Lung (tissue), 13 donors: ENCODE measurements around the gene DLG4. TPM values are rescaled to one million over a fixed set of nuclear protein-coding genes. Genes with fewer than 3 reads are reported as not detected.

Experiments used
- ATAC-seq: fragments of 200-7000 bp; cut with Tn5 transposase; one replicate; pipeline ENCODE4 v1.9.1; 2020; ENCODE audit warnings: moderate number of reproducible peaks; ENCODE audit not compliant: insufficient read depth, low FRiP score
- DNase-seq, 3 donors: peaks; one replicate each; pipeline ENCODE4 v3.0.0-alpha.2; 2013 to 2017
- H3K27ac ChIP-seq, 2 donors: one replicate each; pipeline ENCODE4 v1.5.1; 2013; ENCODE audit warnings: mild to moderate bottlenecking in 2 of 2, moderate library complexity in 2 of 2, control low read depth in 1 of 2, inconsistent platforms in 1 of 2, low read depth in 1 of 2, low read length in 1 of 2
- H3K27me3 ChIP-seq, 3 donors: one replicate each; pipeline ENCODE4 v1.5.1; 2013; ENCODE audit warnings: low read length in 2 of 3; ENCODE audit not compliant: control insufficient read depth in 3 of 3, insufficient read depth in 3 of 3
- H3K36me3 ChIP-seq, 4 donors: one replicate each; pipeline ENCODE4 v1.5.1; 2013; ENCODE audit warnings: low read length in 4 of 4, mild to moderate bottlenecking in 1 of 4, moderate library complexity in 1 of 4; ENCODE audit not compliant: control insufficient read depth in 4 of 4, insufficient read depth in 4 of 4
- H3K4me1 ChIP-seq, 5 donors: one replicate each; pipeline ENCODE4 v1.5.1; 2013; ENCODE audit warnings: low read length in 5 of 5, mild to moderate bottlenecking in 2 of 5, moderate library complexity in 1 of 5; ENCODE audit not compliant: control insufficient read depth in 5 of 5, insufficient read depth in 5 of 5
- H3K4me3 ChIP-seq: one replicate; pipeline ENCODE4 v1.5.1; 2013; ENCODE audit warnings: mild to moderate bottlenecking, control low read depth, moderate library complexity
- H3K9ac ChIP-seq, 2 donors: one replicate each; pipeline ENCODE4 v1.5.1; 2013; ENCODE audit warnings: low read length in 2 of 2, control low read depth in 1 of 2; ENCODE audit not compliant: insufficient read depth in 1 of 2
- H3K9me3 ChIP-seq, 4 donors: one replicate each; pipeline ENCODE4 v1.5.1; 2013; ENCODE audit warnings: low read length in 3 of 4, mild to moderate bottlenecking in 1 of 4, moderate library complexity in 1 of 4; ENCODE audit not compliant: control insufficient read depth in 4 of 4, insufficient read depth in 3 of 4
- CTCF ChIP-seq: IDR thresholded peaks from 2 replicates; pipeline ENCODE4 v1.5.1; 2012; ENCODE audit warnings: mild to moderate bottlenecking; ENCODE audit errors: control extremely low read depth, extremely low read depth
- WGBS, 2 donors: extraction: QIAGEN DNeasy Blood & Tissue Kit; methylation state at CpG; one replicate each; pipeline ENCODE4 v1.1.7; 2013; 5-methylcytosine and 5-hydroxymethylcytosine counted together
- polyA plus RNA-seq, 2 donors: library from polyadenylated mRNA; stranded (reverse); fragments of 200-250 nt; gene quantifications; one replicate each; pipeline ENCODE4 v1.2.1, GENCODE V29; 2013
- small RNA-seq: library from RNA; depleted of rRNA; stranded (forward); fragments of <200 nt; gene quantifications from one replicate; pipeline ENCODE3, GENCODE V24; 2014; ENCODE audit warnings: low replicate concordance
- total RNA-seq, 2 donors: library from RNA; depleted of rRNA in 1 of 2; stranded (reverse); fragments of >200 nt in 1 of 2; gene quantifications; one replicate each; pipeline ENCODE4 v1.2.1, GENCODE V29; 2014 to 2021
- donor health status: control.
- donor health status: control.
- donor health status: Bipolar disorder and iron deficiency.
- donor health status: healthy.
- donor health status: DM: yes; HTN: yes; CAD: no.

The DLG4 gene
- total and polyA plus RNA-seq, 4 donors: 10.0 to 20.1 (median 15.2) TPM

- 31% methylated on average over 13 of the region's 13 CpGs for WGBS, 2 donors
- DNase-seq (no peak), ATAC-seq (peak; percentile 20)
- Histone ChIP-seq H3K27ac (peak overlapping the region in 1 of 2 donors; percentile 56), H3K4me1 (peaks cover 0 to 8% (median 0%) of the 10 kb centered on the region in 5 donors), H3K36me3 (no peaks in the 10 kb centered on the region), H3K4me3 (no peak overlapping the region), H3K9ac (no peak overlapping the region), H3K9me3 (no peaks in the 10 kb centered on the region), H3K27me3 (peaks cover 0 to 23% (median 3%) of the 10 kb centered on the region in 3 donors)
- no peak for TF ChIP-seq CTCF
These were observed 82.3 kb downstream of the DLG4 start for GRCh38 chr17:7137171-7137943.

Small RNA genes within 50 kb of the gene (small RNA-seq; reads per million reads assigned to genes)
- gene AC120057.4: not detected
- gene MIR324: 7.1 reads per million, percentile 95 among the genes with 10 or more reads in this experiment
- gene RF00019: not detected

Other genes starting within 250 kb of the DLG4 start
Only the 30 nearest of the 33 such genes appear.
- gene RNASEK, start 207.2 kb downstream of the DLG4 start, total RNA-seq: 100 to 1,000 TPM; 118 to 270 TPM
- 100 to 1,000 TPM; 528 to 550 TPM for gene RNASEK, start 207.2 kb downstream of the DLG4 start, polyA plus RNA-seq
- gene BCL6B, start 196.8 kb downstream of the DLG4 start, total RNA-seq: 10 to 100 TPM; 15.6 to 55.6 TPM
- 10 to 100 TPM; 14.5 to 15.4 TPM for gene BCL6B, start 196.8 kb downstream of the DLG4 start, polyA plus RNA-seq
- gene SLC16A13, start 183.8 kb downstream of the DLG4 start, total RNA-seq: 10 to 100 TPM in 1 of 2 donors, 1 to 10 TPM in 1; 1.3 to 23.6 TPM
- gene SLC16A13, start 183.8 kb downstream of the DLG4 start, polyA plus RNA-seq: 1 to 10 TPM; 4.8 to 7.9 TPM
- 1 to 10 TPM; 5.5 to 7.5 TPM for gene SLC16A11, start 175.7 kb downstream of the DLG4 start, total RNA-seq
- 1 to 10 TPM; 1.9 to 8.9 TPM for gene SLC16A11, start 175.7 kb downstream of the DLG4 start, polyA plus RNA-seq
- 1 to 10 TPM; 3.7 to 5.2 TPM for gene CLEC10A, start 139.6 kb downstream of the DLG4 start, total RNA-seq
- gene CLEC10A, start 139.6 kb downstream of the DLG4 start, polyA plus RNA-seq: 10 to 100 TPM; 12.7 to 18.4 TPM
- gene ASGR2, start 105.0 kb downstream of the DLG4 start, total RNA-seq: 1 to 10 TPM; 1.6 to 1.7 TPM
- gene ASGR2, start 105.0 kb downstream of the DLG4 start, polyA plus RNA-seq: 10 to 100 TPM in 1 of 2 donors, 1 to 10 TPM in 1; 3.5 to 12.0 TPM
- 1 to 10 TPM; 5.9 to 7.0 TPM for gene ASGR1, start 40.5 kb downstream of the DLG4 start, total RNA-seq
- gene ASGR1, start 40.5 kb downstream of the DLG4 start, polyA plus RNA-seq: 10 to 100 TPM in 1 of 2 donors, 1 to 10 TPM in 1; 5.9 to 11.2 TPM
- 100 to 1,000 TPM; 158 to 679 TPM for gene ACADVL, start 102 bp upstream of the DLG4 start, total RNA-seq
- 100 to 1,000 TPM; 412 to 774 TPM for gene ACADVL, start 102 bp upstream of the DLG4 start, polyA plus RNA-seq
- 10 to 100 TPM; 45.3 to 57.5 TPM for gene DVL2, start 14.7 kb upstream of the DLG4 start, total RNA-seq
- gene DVL2, start 14.7 kb upstream of the DLG4 start, polyA plus RNA-seq: 10 to 100 TPM; 22.2 to 25.1 TPM
- 10 to 100 TPM; 25.4 to 27.3 TPM for gene PHF23, start 19.6 kb upstream of the DLG4 start, total RNA-seq
- 10 to 100 TPM; 27.2 to 40.5 TPM for gene PHF23, start 19.6 kb upstream of the DLG4 start, polyA plus RNA-seq
- 100 to 1,000 TPM; 315 to 496 TPM for gene GABARAP, start 22.6 kb upstream of the DLG4 start, total RNA-seq
- gene GABARAP, start 22.6 kb upstream of the DLG4 start, polyA plus RNA-seq: 1,000 to 10,000 TPM in 1 of 2 donors, 100 to 1,000 TPM in 1; 874 to 1,149 TPM
- 100 to 1,000 TPM in 1 of 2 donors, 10 to 100 TPM in 1; 76.0 to 126 TPM for gene CTDNEP1, start 31.9 kb upstream of the DLG4 start, total RNA-seq
- gene CTDNEP1, start 31.9 kb upstream of the DLG4 start, polyA plus RNA-seq: 100 to 1,000 TPM in 1 of 2 donors, 10 to 100 TPM in 1; 72.5 to 105 TPM
- 10 to 100 TPM; 19.8 to 39.3 TPM for gene ELP5, start 32.4 kb upstream of the DLG4 start, total RNA-seq
- gene ELP5, start 32.4 kb upstream of the DLG4 start, polyA plus RNA-seq: 10 to 100 TPM; 34.0 to 63.2 TPM
- gene CLDN7, start 42.6 kb upstream of the DLG4 start, total RNA-seq: 100 to 1,000 TPM; 117 to 171 TPM
- gene CLDN7, start 42.6 kb upstream of the DLG4 start, polyA plus RNA-seq: 100 to 1,000 TPM; 119 to 199 TPM
- 1 to 10 TPM; 1.2 to 2.0 TPM for gene SLC2A4, start 61.9 kb upstream of the DLG4 start, total RNA-seq
- gene SLC2A4, start 61.9 kb upstream of the DLG4 start, polyA plus RNA-seq: 1 to 10 TPM; 1.1 to 1.3 TPM
- under 1 TPM; 0.28 to 0.57 TPM for gene YBX2, start 74.8 kb upstream of the DLG4 start, total RNA-seq
- under 1 TPM; 0.03 to 0.53 TPM for gene YBX2, start 74.8 kb upstream of the DLG4 start, polyA plus RNA-seq
- 100 to 1,000 TPM; 104 to 516 TPM for gene EIF5A, start 87.8 kb upstream of the DLG4 start, total RNA-seq
- 100 to 1,000 TPM; 596 to 607 TPM for gene EIF5A, start 87.8 kb upstream of the DLG4 start, polyA plus RNA-seq
- gene GPS2, start 95.5 kb upstream of the DLG4 start, total RNA-seq: 10 to 100 TPM; 23.8 to 57.0 TPM
- gene GPS2, start 95.5 kb upstream of the DLG4 start, polyA plus RNA-seq: 10 to 100 TPM; 68.6 to 71.6 TPM
- gene NEURL4, start 109.5 kb upstream of the DLG4 start, total RNA-seq: 10 to 100 TPM; 21.7 to 33.9 TPM
- gene NEURL4, start 109.5 kb upstream of the DLG4 start, polyA plus RNA-seq: 10 to 100 TPM; 17.3 to 27.0 TPM
- gene ACAP1, start 116.7 kb upstream of the DLG4 start, total RNA-seq: 10 to 100 TPM in 1 of 2 donors, 1 to 10 TPM in 1; 9.2 to 27.0 TPM
- 10 to 100 TPM; 17.2 to 39.4 TPM for gene ACAP1, start 116.7 kb upstream of the DLG4 start, polyA plus RNA-seq
- gene KCTD11, start 132.3 kb upstream of the DLG4 start, total RNA-seq: 10 to 100 TPM in 1 of 2 donors, 1 to 10 TPM in 1; 5.9 to 14.9 TPM
- gene KCTD11, start 132.3 kb upstream of the DLG4 start, polyA plus RNA-seq: 10 to 100 TPM; 11.1 to 14.1 TPM
- gene TMEM95, start 135.3 kb upstream of the DLG4 start, total RNA-seq: not detected
- not detected for gene TMEM95, start 135.3 kb upstream of the DLG4 start, polyA plus RNA-seq
- 1 to 10 TPM; 5.4 to 8.2 TPM for gene TNK1, start 161.3 kb upstream of the DLG4 start, total RNA-seq
- gene TNK1, start 161.3 kb upstream of the DLG4 start, polyA plus RNA-seq: 1 to 10 TPM; 3.7 to 6.0 TPM
- gene PLSCR3, start 174.7 kb upstream of the DLG4 start, total RNA-seq: 10 to 100 TPM; 32.4 to 43.0 TPM
- gene PLSCR3, start 174.7 kb upstream of the DLG4 start, polyA plus RNA-seq: 10 to 100 TPM; 19.2 to 36.0 TPM
- 10 to 100 TPM; 70.2 to 78.7 TPM for gene TMEM256, start 184.3 kb upstream of the DLG4 start, total RNA-seq
- gene TMEM256, start 184.3 kb upstream of the DLG4 start, polyA plus RNA-seq: 100 to 1,000 TPM in 1 of 2 donors, 10 to 100 TPM in 1; 71.6 to 247 TPM
- gene NLGN2, start 188.0 kb upstream of the DLG4 start, total RNA-seq: 10 to 100 TPM; 11.2 to 15.2 TPM
- gene NLGN2, start 188.0 kb upstream of the DLG4 start, polyA plus RNA-seq: 1 to 10 TPM; 5.0 to 5.1 TPM
- gene SPEM1, start 200.5 kb upstream of the DLG4 start, total RNA-seq: not detected
- gene SPEM1, start 200.5 kb upstream of the DLG4 start, polyA plus RNA-seq: not detected
- not detected for gene SPEM2, start 205.8 kb upstream of the DLG4 start, total RNA-seq
- gene SPEM2, start 205.8 kb upstream of the DLG4 start, polyA plus RNA-seq: not detected
- gene SPEM3, start 209.0 kb upstream of the DLG4 start, total RNA-seq: not detected
- gene SPEM3, start 209.0 kb upstream of the DLG4 start, polyA plus RNA-seq: not detected
- 1 to 10 TPM; 4.8 to 9.0 TPM for gene TMEM102, start 215.6 kb upstream of the DLG4 start, total RNA-seq
- 1 to 10 TPM; 5.5 to 8.4 TPM for gene TMEM102, start 215.6 kb upstream of the DLG4 start, polyA plus RNA-seq